Measurements from ENCODE around the gene VMAC.
A peak's percentile ranks its signal among the peaks of the same experiment; 100 is the strongest.

VMAC gene

DNA sequence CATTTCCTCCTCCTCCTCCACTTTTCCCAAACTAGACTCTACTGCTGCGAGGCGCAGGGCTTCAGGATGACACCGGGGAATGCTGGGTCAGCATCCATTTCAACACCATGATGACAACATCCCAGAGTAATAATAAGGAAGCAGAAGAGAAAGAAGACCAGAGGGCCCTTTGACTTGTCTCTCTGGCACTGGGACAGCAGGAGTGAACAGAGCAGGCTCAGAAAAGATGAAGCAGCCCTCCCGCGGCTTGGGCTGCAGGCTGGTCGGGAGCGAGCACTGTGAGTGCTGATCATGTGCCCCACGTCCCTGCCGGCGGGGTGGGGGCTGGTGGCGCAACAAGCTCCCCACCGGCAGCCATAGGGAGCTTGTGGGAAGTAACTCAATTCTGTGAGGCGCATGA, 42.8 kb downstream of the VMAC start:
- no peak for TF ChIP-seq CTCF (IDR thresholded peaks at IDR 0.05; ENCODE audit: low read depth, low read length)
- H3K4me3 ChIP-seq (ENCODE audit: low read depth, low read length): no peak overlapping the region
- peak; percentile 69 for DNase-seq (ENCODE audit: low read depth, low spot score)
- in situ Hi-C loops (cut with HindIII; ENCODE audit: low sequenced_read_pairs): no loop called here

GRCh38 chr19:5948752-5949564, 44.3 kb downstream of the VMAC start:
- peak; percentile 45 for DNase-seq (ENCODE audit: low read depth, low spot score)
- in situ Hi-C loops (cut with HindIII; ENCODE audit: low sequenced_read_pairs): no loop called here

DNA sequence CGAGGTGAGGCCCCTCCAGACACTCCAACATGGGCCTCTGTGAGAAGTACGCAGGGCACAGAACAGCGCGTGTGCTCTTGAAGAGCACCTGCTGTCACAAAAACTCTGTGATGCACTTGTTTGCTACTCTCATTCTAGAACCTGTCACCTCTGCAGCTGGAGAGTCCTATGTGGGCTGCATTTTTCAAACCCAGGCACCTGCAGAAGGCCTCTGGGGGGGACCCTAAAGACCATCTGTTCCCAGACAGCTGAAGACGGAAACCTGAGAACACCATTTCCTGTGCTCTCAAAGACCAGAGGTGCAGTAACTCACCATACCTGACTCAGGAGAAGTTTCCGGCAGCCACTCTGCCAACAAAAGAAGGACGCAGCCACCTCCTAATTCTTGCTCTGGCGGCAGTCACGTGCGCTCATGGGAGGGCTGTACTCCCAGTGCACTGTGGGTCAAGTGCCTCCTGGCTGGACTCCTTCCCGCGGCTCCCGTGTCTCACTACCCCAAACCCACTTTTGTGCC, 45.2 kb downstream of the VMAC start:
- TF ChIP-seq CTCF (IDR thresholded peaks at IDR 0.05; ENCODE audit: low read depth, low read length): no peak
- no peak for DNase-seq (ENCODE audit: low read depth, low spot score)
- in situ Hi-C loops (cut with HindIII; ENCODE audit: low sequenced_read_pairs): no loop called here
- no peak overlapping the region for H3K4me3 ChIP-seq (ENCODE audit: low read depth, low read length)

More at GRCh38 chr19:5948752-5949564, 44.3 kb downstream of the VMAC start:
- TF ChIP-seq CTCF (IDR thresholded peaks at IDR 0.05; ENCODE audit: low read depth, low read length): no peak
- H3K4me3 ChIP-seq (ENCODE audit: low read depth, low read length): no peak overlapping the region

- H3K4me3 ChIP-seq (ENCODE audit: low read depth, low read length): no peak overlapping the region
- no peak for TF ChIP-seq CTCF (IDR thresholded peaks at IDR 0.05; ENCODE audit: low read depth, low read length)
- in situ Hi-C loops (cut with HindIII; ENCODE audit: low sequenced_read_pairs): no loop called here
- DNase-seq (ENCODE audit: low read depth, low spot score): no peak
Observed at GRCh38 chr19:5950741-5951140, 46.1 kb downstream of the VMAC start.

- in situ Hi-C loops (cut with HindIII; ENCODE audit: low sequenced_read_pairs): no loop called here
- no peak for TF ChIP-seq CTCF (IDR thresholded peaks at IDR 0.05; ENCODE audit: low read depth, low read length)
- H3K4me3 ChIP-seq (ENCODE audit: low read depth, low read length): no peak overlapping the region
- DNase-seq (ENCODE audit: low read depth, low spot score): no peak
Observed at GRCh38 chr19:5951338-5951861, 46.7 kb downstream of the VMAC start.

DNA sequence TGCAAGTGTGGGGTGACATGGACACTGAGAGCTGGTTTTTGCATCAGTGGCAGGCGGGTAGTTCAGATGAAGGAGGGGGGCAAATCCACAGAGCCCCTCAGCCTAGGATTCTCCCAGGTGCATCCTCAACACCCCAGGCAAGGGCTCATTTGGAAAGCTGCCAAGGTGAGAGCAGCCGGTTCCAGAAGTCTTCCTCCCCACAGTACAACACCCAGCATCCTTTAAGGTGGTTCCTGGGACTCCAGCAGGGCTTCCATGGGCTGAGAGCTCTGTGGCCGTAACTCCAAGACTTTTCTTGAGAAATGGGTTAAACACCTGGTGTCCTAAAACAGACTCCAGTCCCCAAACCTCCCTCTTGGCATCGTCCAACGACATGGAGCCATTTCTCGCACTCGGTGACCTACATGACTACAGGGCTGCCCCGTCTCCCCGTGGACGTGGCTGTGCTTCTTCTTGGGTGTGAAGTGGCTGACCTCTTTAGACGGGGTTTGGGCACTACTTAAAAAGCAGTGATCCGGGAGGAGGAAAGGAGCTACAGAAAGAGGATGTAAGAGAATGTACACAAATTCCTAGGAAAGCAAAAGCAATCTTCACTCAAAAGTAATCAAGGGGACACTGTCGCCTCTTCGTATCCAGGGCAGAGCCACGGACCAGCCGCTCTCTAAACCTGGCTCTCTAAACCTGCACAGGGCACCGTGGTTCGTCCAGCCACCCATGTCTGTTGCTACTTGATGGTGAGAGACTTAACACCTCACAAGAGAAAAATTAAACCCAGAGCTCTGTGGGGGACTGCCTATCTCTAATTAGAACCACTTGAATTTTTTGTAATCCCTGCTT, 47.7 kb downstream of the VMAC start:
- H3K4me3 ChIP-seq (ENCODE audit: low read depth, low read length): no peak overlapping the region
- no peak for TF ChIP-seq CTCF (IDR thresholded peaks at IDR 0.05; ENCODE audit: low read depth, low read length)
- in situ Hi-C loops (cut with HindIII; ENCODE audit: low sequenced_read_pairs): no loop called here
- no peak for DNase-seq (ENCODE audit: low read depth, low spot score)
